ENCODE data around the gene GATB.

Gene GATB

GRCh38 chr4:151729731-151730559 is 30.9 kb downstream of the GATB start:
- DNase-seq, result no peak

- no peak for DNase-seq
Observed at GRCh38 chr4:151728679-151729078, 32.1 kb downstream of the GATB start.

GRCh38 chr4:151728006-151728405 is 32.8 kb downstream of the GATB start:
- no peak for DNase-seq

GRCh38 chr4:151727365-151727764 is 33.4 kb downstream of the GATB start:
- no peak for DNase-seq

- DNase-seq, result no peak
Observed at GRCh38 chr4:151725087-151725486, 35.7 kb downstream of the GATB start.

GRCh38 chr4:151721916-151722315 is 38.9 kb downstream of the GATB start:
- no peak for DNase-seq

GRCh38 chr4:151721466-151721865 is 39.3 kb downstream of the GATB start:
- DNase-seq, result no peak

GRCh38 chr4:151719956-151720334 is 40.9 kb downstream of the GATB start:
- DNase-seq, result no peak

- no peak for DNase-seq
Observed at GRCh38 chr4:151718984-151719955, 41.5 kb downstream of the GATB start.

GRCh38 chr4:151717909-151718628 is 42.7 kb downstream of the GATB start:
- no peak for DNase-seq

- no peak for DNase-seq
Observed at GRCh38 chr4:151717314-151717713, 43.5 kb downstream of the GATB start.

GRCh38 chr4:151716324-151716723 is 44.5 kb downstream of the GATB start:
- DNase-seq, result no peak

- DNase-seq, result no peak
Observed at GRCh38 chr4:151715881-151716280, 44.9 kb downstream of the GATB start.

GRCh38 chr4:151712777-151713176 is 48.0 kb downstream of the GATB start:
- DNase-seq, result no peak

GRCh38 chr4:151711646-151712045 is 49.2 kb downstream of the GATB start:
- no peak for DNase-seq

GRCh38 chr4:151709587-151709986 is 51.2 kb downstream of the GATB start:
- no peak for DNase-seq

GRCh38 chr4:151709071-151709470 is 51.7 kb downstream of the GATB start:
- DNase-seq, result no peak

GRCh38 chr4:151708100-151708499 is 52.7 kb downstream of the GATB start:
- DNase-seq, result no peak

GRCh38 chr4:151703401-151703800 is 57.4 kb downstream of the GATB start:
- no peak for DNase-seq

GRCh38 chr4:151702256-151702655 is 58.6 kb downstream of the GATB start:
- DNase-seq, result no peak

- no peak for DNase-seq
Observed at GRCh38 chr4:151700566-151701316, 60.1 kb downstream of the GATB start.

- no peak for DNase-seq
Observed at GRCh38 chr4:151698213-151698612, 62.6 kb downstream of the GATB start.

Measured in right kidney (tissue), 1 donor.